Measurements from ENCODE around the gene FAM72D.
"Not testable (repeated sequence)": the region's sequence is repeated elsewhere in the genome, so short reads cannot be mapped to it uniquely, and the experiment has no call there.

DNA sequence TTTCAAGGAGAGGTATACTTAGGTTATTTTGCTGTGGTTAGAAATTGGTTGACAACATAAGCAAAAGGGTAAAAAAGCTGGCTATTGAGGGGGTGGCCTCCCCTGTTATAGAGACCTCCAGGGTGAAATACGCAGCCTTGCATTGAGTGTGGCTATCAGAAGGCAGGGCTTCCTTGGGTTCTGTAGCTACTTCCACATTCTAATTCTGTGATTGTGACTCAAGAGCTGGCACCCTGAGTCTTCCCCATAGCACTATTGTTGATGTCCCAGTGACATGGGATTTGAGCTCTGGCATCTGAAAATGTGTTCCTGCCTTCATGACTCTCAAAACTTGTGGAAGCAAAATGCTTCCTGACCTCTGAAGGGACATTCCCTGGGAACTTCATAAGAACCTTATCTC is 38.7 kb downstream of the FAM72D start:
- TF ChIP-seq POLR2A (IDR thresholded peaks at IDR 0.05): not testable (repeated sequence)
- TF ChIP-seq, protein P1, sequence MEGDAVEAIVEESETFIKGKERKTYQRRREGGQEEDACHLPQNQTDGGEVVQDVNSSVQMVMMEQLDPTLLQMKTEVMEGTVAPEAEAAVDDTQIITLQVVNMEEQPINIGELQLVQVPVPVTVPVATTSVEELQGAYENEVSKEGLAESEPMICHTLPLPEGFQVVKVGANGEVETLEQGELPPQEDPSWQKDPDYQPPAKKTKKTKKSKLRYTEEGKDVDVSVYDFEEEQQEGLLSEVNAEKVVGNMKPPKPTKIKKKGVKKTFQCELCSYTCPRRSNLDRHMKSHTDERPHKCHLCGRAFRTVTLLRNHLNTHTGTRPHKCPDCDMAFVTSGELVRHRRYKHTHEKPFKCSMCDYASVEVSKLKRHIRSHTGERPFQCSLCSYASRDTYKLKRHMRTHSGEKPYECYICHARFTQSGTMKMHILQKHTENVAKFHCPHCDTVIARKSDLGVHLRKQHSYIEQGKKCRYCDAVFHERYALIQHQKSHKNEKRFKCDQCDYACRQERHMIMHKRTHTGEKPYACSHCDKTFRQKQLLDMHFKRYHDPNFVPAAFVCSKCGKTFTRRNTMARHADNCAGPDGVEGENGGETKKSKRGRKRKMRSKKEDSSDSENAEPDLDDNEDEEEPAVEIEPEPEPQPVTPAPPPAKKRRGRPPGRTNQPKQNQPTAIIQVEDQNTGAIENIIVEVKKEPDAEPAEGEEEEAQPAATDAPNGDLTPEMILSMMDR (IDR thresholded peaks at IDR 0.05): not testable (repeated sequence)
